Activated T-helper 2 cell treated with anti-CD3 and anti-CD28 coated beads, Interferon-gamma antibody, Interleukin-2, Interleukin-4, amounts not matched to agents 10 μg/mL and 5 μg/mL and 100 μg/mL, durations not matched to agents 14 hours and 24 hours and 36 hours (primary cell): ENCODE data around the gene F2. TPM values are rescaled to one million over a fixed set of nuclear protein-coding genes. Genes with fewer than 3 reads are reported as not detected.
A peak's percentile ranks its signal among the peaks of the same experiment; 100 is the strongest.
"Not testable (repeated sequence)": the region's sequence is repeated elsewhere in the genome, so short reads cannot be mapped to it uniquely, and the experiment has no call there.

ENCODE experiments used
- DNase-seq: peaks from one replicate; pipeline ENCODE4 v3.0.0; 2021; ENCODE audit warnings: low spot score
- H3K27ac Mint-ChIP-seq: one replicate; pipeline ENCODE4 v1.8.0; 2021; ENCODE audit warnings: mixed read lengths
- H3K27me3 Mint-ChIP-seq: one replicate; pipeline ENCODE4 v1.8.0; 2021; ENCODE audit warnings: low read depth, mixed read lengths
- H3K36me3 Mint-ChIP-seq: one replicate; pipeline ENCODE4 v1.8.0; 2021; ENCODE audit warnings: low read depth, mixed read lengths
- H3K4me1 Mint-ChIP-seq: one replicate; pipeline ENCODE4 v1.8.0; 2021; ENCODE audit warnings: low read depth, mixed read lengths
- H3K4me3 Mint-ChIP-seq: one replicate; pipeline ENCODE4 v1.8.0; 2021; ENCODE audit warnings: low read depth, mild to moderate bottlenecking, moderate library complexity, mixed read lengths
- H3K9me3 Mint-ChIP-seq: one replicate; pipeline ENCODE4 v1.8.0; 2021; ENCODE audit warnings: mixed read lengths
- intact Hi-C: fragments of 100-400 bp; cut with micrococcal nuclease; formaldehyde crosslinking; loops from one replicate; pipeline ENCODE4 v1.15.1; 2023
- total RNA-seq: library from RNA; stranded (reverse); gene quantifications from 2 replicates; pipeline ENCODE4 v1.2.3, GENCODE V29; 2022

F2 gene
- total RNA-seq, 1 donor from 2014 or later: 0.11 TPM

DNA sequence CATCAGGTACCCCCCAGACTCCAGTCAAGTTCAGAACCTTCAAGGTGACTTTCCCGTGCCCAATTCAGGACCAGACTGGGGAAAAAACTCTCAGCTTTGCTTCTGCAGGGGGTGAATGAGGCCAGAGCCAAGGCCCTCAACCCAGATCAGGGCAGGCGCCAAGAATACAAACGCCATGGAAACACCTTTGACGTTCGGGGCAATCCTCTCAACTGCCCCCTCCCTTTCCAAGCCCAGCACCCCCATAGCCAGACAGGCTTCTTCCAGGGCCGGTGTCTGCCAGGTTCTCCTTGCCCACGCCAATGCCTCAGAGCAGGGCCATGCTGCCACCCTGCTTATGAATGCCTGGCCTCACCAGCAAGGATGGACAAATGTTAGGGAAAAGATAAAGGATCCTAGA lies 24.4 kb upstream of the F2 start:
- no peaks in the 10 kb centered on the region for H3K9me3 Mint-ChIP-seq
- intact Hi-C loops: no loop called here
- peaks cover 28% of the 10 kb centered on the region for H3K36me3 Mint-ChIP-seq
- peaks cover 19% of the 10 kb centered on the region for H3K4me1 Mint-ChIP-seq
- H3K27me3 Mint-ChIP-seq: no peaks in the 10 kb centered on the region
- H3K4me3 Mint-ChIP-seq: no peak overlapping the region
- H3K27ac Mint-ChIP-seq: no peak overlapping the region
- DNase-seq: no peak

GRCh38 chr11:46695345-46696211 lies 23.4 kb upstream of the F2 start:
- no peak for DNase-seq
- Mint-ChIP-seq H3K36me3 (peaks cover 30% of the 10 kb centered on the region), H3K4me3 (no peak overlapping the region), H3K9me3 (no peaks in the 10 kb centered on the region), H3K4me1 (peaks cover 18% of the 10 kb centered on the region), H3K27me3 (no peaks in the 10 kb centered on the region), H3K27ac (no peak overlapping the region)
- intact Hi-C loops: no loop called here

DNA sequence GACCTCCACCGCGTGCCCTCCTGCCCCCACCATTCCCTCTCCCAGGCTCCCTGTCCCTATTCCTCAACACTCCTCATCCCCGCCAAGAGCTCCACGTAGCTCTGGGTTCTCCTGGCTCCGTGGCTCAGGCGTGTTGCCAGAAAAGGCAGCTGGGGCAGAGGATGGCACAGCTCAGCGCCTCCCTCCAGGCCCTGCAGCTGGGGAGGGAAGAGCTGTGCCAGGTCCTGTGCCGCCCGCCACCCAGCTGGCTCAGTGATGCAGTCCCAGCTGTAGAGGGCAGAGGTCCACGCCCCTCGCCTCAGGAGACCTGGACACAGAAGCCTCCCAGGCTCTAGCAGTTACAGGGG lies 22.8 kb upstream of the F2 start:
- Mint-ChIP-seq H3K9me3 (no peaks in the 10 kb centered on the region), H3K27ac (no peak overlapping the region)

GRCh38 chr11:46697303-46697702 lies 21.7 kb upstream of the F2 start:
- H3K4me1 Mint-ChIP-seq: peaks cover 23% of the 10 kb centered on the region
- peak overlapping the region; percentile 50 for H3K27ac Mint-ChIP-seq
- no peak overlapping the region for H3K4me3 Mint-ChIP-seq
- intact Hi-C loops: no loop called here
- no peaks in the 10 kb centered on the region for H3K9me3 Mint-ChIP-seq
- peaks cover 37% of the 10 kb centered on the region for H3K36me3 Mint-ChIP-seq
- H3K27me3 Mint-ChIP-seq: no peaks in the 10 kb centered on the region
- DNase-seq: no peak

More for the DNA sequence above, 22.8 kb upstream of the F2 start:
- Mint-ChIP-seq H3K36me3 (peaks cover 30% of the 10 kb centered on the region), H3K4me3 (no peak overlapping the region), H3K27me3 (no peaks in the 10 kb centered on the region), H3K4me1 (peaks cover 16% of the 10 kb centered on the region)
- DNase-seq: no peak
- intact Hi-C loops: no loop called here

GRCh38 chr11:46697723-46698122 lies 21.3 kb upstream of the F2 start:
- DNase-seq: no peak
- intact Hi-C loops: no loop called here
- peak overlapping the region; percentile 50 for H3K27ac Mint-ChIP-seq

GRCh38 chr11:46698597-46698996 lies 20.4 kb upstream of the F2 start:
- H3K4me3 Mint-ChIP-seq: peak overlapping the region; percentile 38
- no peaks in the 10 kb centered on the region for H3K9me3 Mint-ChIP-seq
- H3K36me3 Mint-ChIP-seq: peaks cover 48% of the 10 kb centered on the region
- peaks cover 30% of the 10 kb centered on the region for H3K4me1 Mint-ChIP-seq
- DNase-seq: no peak
- H3K27me3 Mint-ChIP-seq: no peaks in the 10 kb centered on the region
- intact Hi-C loops: no loop called here
- peak overlapping the region; percentile 35 for H3K27ac Mint-ChIP-seq

More at GRCh38 chr11:46697723-46698122, 21.3 kb upstream of the F2 start:
- Mint-ChIP-seq H3K9me3 (no peaks in the 10 kb centered on the region), H3K36me3 (peaks cover 39% of the 10 kb centered on the region), H3K4me3 (no peak overlapping the region), H3K27me3 (no peaks in the 10 kb centered on the region), H3K4me1 (peaks cover 26% of the 10 kb centered on the region)

GRCh38 chr11:46700241-46701077 lies 18.6 kb upstream of the F2 start, which contains the start of the genes ARHGAP1 and ZNF408:
Gene ARHGAP1, minus strand, starts transcription at chr11:46700619. Its CDS starts 4,512 bp downstream, at chr11:46696107.
Gene ZNF408, plus strand, starts transcription at chr11:46701031. Its CDS starts 17 bp downstream, at chr11:46701048.
- Mint-ChIP-seq H3K4me3 (peak within 1 kb of the TSS; percentile 96), H3K27ac (peak within 1 kb of the TSS; percentile 92), H3K9me3 (no peaks in the 10 kb centered on the region), H3K4me1 (peaks cover 28% of the 10 kb centered on the region), H3K36me3 (peaks cover 45% of the 10 kb centered on the region), H3K27me3 (no peaks in the 10 kb centered on the region)
- intact Hi-C loops: loop anchor here (1.0 to 10.0 kb wide), 6 partner anchors 83 to 574 kb away; partner anchors contain the start of genes ATG13, CKAP5, CSTPP1 and HARBI1
- peak; percentile 99 for DNase-seq

GRCh38 chr11:46701078-46701654 lies 17.8 kb upstream of the F2 start:
- no peaks in the 10 kb centered on the region for H3K9me3 Mint-ChIP-seq
- H3K4me1 Mint-ChIP-seq: peaks cover 28% of the 10 kb centered on the region
- intact Hi-C loops: loop anchor here (2.0 to 10.0 kb wide), 5 partner anchors 144 to 574 kb away; partner anchors contain the start of genes CKAP5, CSTPP1, MADD and MDK
- no peaks in the 10 kb centered on the region for H3K27me3 Mint-ChIP-seq
- H3K4me3 Mint-ChIP-seq: peak overlapping the region; percentile 96
- no peak for DNase-seq
- H3K36me3 Mint-ChIP-seq: peaks cover 46% of the 10 kb centered on the region
- peak overlapping the region; percentile 92 for H3K27ac Mint-ChIP-seq

DNA sequence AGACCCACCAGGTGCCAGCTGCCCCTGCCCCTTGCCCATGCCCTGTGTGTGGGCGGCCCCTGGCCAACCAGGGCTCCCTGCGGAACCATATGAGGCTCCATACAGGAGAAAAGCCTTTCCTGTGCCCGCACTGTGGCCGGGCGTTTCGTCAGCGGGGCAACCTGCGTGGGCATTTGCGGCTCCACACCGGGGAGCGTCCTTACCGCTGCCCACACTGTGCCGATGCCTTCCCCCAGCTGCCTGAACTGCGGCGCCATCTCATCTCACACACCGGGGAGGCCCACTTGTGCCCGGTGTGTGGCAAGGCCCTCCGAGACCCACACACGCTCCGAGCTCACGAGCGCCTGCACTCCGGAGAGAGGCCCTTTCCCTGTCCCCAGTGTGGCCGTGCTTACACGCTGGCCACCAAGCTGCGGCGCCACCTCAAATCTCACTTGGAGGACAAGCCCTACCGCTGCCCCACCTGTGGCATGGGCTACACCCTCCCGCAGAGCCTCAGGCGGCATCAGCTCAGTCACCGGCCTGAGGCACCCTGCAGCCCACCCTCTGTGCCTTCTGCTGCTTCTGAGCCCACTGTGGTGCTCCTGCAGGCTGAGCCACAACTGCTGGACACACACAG lies 13.8 kb upstream of the F2 start:
- H3K4me3 Mint-ChIP-seq: no peak overlapping the region
- H3K27me3 Mint-ChIP-seq: no peaks in the 10 kb centered on the region
- intact Hi-C loops: loop anchor here (10.0 kb wide), 3 partner anchors 140 to 570 kb away; partner anchors contain the start of genes CKAP5, MADD and MDK
- H3K4me1 Mint-ChIP-seq: peaks cover 13% of the 10 kb centered on the region
- no peaks in the 10 kb centered on the region for H3K9me3 Mint-ChIP-seq
- DNase-seq: no peak
- peaks cover 60% of the 10 kb centered on the region for H3K36me3 Mint-ChIP-seq
- H3K27ac Mint-ChIP-seq: no peak overlapping the region

- no peak for DNase-seq
- Mint-ChIP-seq H3K4me1 (peaks cover 7% of the 10 kb centered on the region), H3K27me3 (no peaks in the 10 kb centered on the region), H3K27ac (no peak overlapping the region), H3K9me3 (no peaks in the 10 kb centered on the region), H3K36me3 (peaks cover 48% of the 10 kb centered on the region), H3K4me3 (no peak overlapping the region)
- intact Hi-C loops: loop anchor here (10.0 kb wide), 3 partner anchors 138 to 568 kb away; partner anchors contain the start of genes CKAP5, MADD and MDK
Measured at GRCh38 chr11:46706886-46707285, 12.1 kb upstream of the F2 start.

DNA sequence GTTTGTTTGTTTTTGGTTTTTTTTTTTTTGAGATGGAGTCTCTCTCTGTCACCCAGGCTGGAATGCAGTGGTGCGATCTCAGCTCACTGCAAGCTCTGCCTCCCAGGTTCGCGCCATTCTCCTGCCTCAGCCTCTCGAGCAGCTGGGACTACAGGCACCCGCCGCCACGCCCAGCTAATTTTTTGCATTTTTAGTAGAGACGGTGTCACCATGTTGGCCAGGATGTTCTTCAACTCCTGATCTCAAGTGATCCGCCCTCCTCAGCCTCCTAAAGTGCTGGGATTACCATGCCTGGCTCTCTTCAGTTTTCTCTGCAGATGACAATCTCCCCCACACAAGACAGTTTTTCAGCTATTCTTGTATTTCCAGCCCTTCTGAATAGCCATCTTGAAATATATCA lies 9.7 kb upstream of the F2 start:
- not testable (repeated sequence) for H3K27me3 Mint-ChIP-seq, H3K27ac Mint-ChIP-seq, DNase-seq, H3K4me1 Mint-ChIP-seq, H3K9me3 Mint-ChIP-seq, H3K4me3 Mint-ChIP-seq
- peaks cover 27% of the 10 kb centered on the region for H3K36me3 Mint-ChIP-seq
- intact Hi-C loops: loop anchor here (10.0 kb wide), 3 partner anchors 135 to 565 kb away; partner anchors contain the start of genes CKAP5, MADD and MDK

DNA sequence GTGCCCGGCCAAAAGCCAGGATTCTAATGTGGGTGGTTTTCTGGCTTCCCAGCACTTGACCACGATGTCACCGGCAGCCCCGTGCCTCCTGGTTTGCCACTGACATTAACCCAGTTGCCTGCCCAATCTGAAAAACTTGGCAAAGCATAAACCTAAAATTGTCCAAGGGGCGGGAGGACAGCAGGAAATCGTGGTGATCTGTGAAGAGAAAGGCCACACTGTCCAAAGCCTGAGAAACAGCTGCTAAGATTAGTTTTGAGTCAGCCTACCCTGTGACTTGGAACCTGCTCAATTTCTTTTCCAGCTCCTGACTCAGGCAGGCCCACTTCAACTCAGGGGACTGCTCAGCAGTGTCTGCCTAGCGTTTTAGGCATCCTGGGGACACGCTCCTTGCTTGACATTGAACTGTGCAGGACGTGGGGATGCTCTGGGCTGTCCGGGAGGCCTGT lies 8.2 kb upstream of the F2 start:
- no peaks in the 10 kb centered on the region for H3K4me1 Mint-ChIP-seq
- no peak for DNase-seq
- H3K4me3 Mint-ChIP-seq: no peak overlapping the region
- H3K27me3 Mint-ChIP-seq: no peaks in the 10 kb centered on the region
- H3K27ac Mint-ChIP-seq: no peak overlapping the region
- H3K9me3 Mint-ChIP-seq: no peaks in the 10 kb centered on the region
- H3K36me3 Mint-ChIP-seq: peaks cover 19% of the 10 kb centered on the region
- intact Hi-C loops: no loop called here
